Activated CD8-positive, alpha-beta memory T cell treated with anti-CD3 and anti-CD28 coated beads, Interleukin-2, amount 50 U/mL, for 1 hour (primary cell): ENCODE measurements around the gene KCNT2.

Experiments
- DNase-seq: peaks from one replicate; pipeline ENCODE4 v3.0.0-alpha.2; 2020; ENCODE audit errors: extremely low read depth

KCNT2 gene

GRCh38 chr1:196449460-196449859 lies 158.8 kb downstream of the KCNT2 start:
- DNase-seq, result no peak

DNA sequence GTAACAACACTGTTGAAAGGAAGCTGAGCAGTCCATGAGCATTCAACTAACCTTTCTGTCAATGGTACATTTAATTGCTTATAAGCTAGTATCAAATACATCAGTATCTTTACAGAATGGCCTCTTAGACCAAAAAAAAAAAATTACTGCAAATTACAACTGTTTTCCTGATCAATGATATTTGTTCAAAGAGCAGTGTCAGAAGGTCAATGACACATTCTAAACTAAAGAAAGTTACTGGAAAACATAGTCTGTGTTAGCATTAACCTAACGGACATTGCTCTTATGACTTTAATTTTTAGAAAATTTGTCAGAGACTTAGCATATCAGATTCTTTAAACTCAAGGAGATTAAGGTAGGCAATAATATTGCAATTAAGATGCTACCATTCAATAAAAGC lies 162.5 kb downstream of the KCNT2 start:
- DNase-seq, result no peak

DNA sequence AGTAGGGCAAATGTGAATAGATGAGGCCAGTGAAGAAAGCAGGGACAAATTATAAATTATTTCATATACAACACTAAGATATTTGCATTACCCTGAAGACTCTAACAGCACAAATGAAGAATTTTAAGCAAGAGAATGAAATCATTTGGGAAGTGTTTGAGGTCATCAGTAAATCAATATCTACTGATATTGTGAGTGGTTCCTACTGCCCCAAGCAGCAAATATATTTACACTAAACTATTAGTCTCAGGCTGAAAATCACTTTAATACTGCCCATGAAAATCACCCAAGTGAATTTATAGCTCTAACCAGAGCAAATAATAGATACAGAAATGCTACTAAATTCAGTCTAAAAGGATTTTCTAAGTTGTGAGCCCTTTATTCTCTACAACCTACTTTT lies 163.6 kb downstream of the KCNT2 start:
- no peak for DNase-seq

DNA sequence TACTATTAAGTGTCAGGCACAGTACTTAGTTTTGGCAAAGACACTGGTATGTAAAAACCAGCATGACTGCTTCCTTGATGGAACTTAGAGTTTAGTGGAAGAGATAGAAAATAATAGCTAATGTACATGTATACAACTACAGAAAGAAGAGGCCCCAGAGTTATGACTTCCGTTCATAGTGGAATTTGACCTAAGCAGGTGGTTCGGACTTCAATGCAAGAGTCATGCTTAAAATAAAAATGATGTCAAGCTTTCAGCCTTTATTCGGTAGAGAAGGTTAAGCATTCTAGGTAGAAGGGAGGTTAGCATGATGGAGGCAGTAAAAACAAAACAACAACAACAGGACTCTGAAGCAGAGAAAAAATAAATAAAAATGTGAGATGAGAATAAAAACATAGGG lies 165.9 kb downstream of the KCNT2 start:
- DNase-seq, result no peak

- no peak for DNase-seq
Observed at GRCh38 chr1:196440711-196441110, 167.5 kb downstream of the KCNT2 start.

DNA sequence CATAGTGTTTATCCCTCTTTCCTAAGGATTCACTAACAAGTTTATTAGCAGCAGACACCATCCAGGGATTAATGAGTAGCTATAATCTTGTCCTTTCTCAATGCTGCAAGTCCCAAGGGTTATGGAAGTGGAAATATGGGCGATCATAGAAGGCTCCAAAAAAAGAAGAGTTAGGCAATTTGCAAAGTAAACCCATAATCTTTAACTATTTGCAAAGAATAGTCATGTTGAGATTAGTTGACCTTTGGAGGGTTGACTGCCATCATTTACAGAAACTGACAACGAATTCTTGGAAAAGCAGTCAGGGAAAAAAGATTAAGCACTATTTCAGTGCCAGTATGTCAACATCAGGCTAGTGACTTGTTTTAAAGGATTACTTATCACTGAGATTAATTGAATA lies 169.9 kb downstream of the KCNT2 start:
- DNase-seq, result no peak

DNA sequence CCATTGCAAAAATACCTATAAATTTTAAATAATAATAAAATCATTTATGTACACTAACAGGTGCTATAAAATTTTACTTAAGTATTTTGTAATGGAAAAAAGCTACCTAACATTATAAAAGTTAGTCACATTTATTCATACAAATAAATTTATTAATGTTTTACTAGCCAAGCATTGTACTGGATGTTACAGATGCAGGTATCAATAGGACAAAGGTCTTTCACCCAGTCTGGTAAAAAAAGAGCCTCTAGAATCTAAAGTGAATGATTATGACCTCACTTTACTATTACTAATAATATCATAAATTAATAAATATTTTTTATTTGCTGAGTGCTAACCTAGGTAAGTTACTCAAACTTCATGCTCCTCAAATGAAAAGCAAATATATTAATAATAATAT lies 170.6 kb downstream of the KCNT2 start:
- no peak for DNase-seq

DNA sequence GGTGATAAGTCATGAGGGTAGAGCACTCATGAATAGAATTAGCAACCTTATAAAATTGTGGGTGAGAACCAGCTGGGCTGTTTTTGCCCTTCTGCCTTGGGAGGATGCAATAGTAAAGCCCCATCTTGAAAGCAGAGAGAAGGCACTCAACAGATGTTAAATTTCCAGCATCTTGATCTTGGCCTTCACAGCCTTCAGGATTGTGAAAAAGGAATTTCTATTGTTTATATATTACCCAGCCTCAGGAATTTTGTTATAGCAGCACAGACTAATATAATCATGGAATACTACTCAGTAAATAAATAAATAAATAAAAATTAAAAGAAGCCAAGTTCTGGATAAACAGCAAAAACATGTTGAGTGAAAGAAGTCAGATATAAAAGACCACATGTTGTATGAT lies 175.2 kb downstream of the KCNT2 start:
- DNase-seq, result no peak

DNA sequence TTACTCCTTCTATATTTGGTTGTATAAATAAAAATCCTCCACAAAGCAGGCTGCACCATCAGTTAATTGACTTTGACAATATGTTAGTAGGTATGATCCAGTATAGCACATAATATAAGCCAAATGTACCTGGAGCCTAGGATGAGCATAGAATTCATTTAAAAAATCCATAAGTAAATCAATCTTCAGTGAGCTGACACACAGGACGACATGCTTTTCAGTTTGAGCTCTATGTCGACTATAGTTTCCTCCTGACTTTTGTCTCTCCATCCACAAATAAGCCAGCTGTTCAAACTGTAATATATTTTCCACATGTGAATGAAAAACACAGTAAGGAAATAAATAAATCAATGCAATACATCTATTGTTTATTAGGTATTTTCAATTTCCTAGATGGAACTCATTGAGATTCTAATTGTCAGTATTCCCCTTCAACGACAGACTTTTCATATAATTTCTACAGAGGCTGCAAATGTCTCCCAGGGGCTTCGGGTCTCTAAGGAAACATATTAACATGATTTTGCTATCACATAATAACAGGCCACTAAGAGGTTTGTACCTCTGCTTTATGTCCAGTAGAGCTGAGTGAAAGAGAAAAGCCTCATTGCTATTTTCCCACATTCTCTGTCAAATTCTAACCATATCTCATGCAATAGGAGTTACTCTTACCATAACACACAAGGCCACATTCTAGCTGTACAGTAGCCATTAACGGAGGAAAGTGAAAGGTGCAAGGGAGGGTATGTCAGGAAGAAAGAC lies 180.1 kb downstream of the KCNT2 start:
- DNase-seq, result no peak

GRCh38 chr1:196425513-196425912 lies 182.7 kb downstream of the KCNT2 start:
- no peak for DNase-seq

- no peak for DNase-seq
Observed at GRCh38 chr1:196423612-196424011, 184.6 kb downstream of the KCNT2 start.

- DNase-seq, result no peak
Observed at GRCh38 chr1:196418772-196419171, 189.5 kb downstream of the KCNT2 start.

- DNase-seq, result no peak
Observed at GRCh38 chr1:196415978-196416377, 192.3 kb downstream of the KCNT2 start.

- DNase-seq, result no peak
Observed at GRCh38 chr1:196412326-196412725, 195.9 kb downstream of the KCNT2 start.

DNA sequence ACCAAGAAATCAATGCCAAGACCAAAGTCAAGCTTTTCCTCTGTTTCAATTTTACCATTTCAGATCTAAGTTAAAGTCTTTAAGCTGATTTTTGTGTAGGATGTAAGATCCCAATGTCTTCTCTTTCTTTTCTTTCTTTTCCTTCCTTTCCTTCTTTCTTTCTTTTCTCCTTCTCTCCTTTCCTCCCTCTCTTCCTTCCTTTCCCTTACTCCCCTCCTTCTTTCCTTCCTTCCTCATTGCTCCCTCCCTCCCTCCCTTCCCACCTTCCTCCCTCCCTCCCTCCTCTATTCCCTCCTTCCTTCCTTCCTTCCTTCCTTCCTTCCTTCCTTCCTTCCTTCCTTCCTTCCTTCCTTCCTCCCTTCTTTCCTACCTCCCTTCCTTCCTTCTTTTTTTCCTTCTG lies 197.5 kb downstream of the KCNT2 start:
- no peak for DNase-seq

GRCh38 chr1:196409586-196409985 lies 198.7 kb downstream of the KCNT2 start:
- no peak for DNase-seq

DNA sequence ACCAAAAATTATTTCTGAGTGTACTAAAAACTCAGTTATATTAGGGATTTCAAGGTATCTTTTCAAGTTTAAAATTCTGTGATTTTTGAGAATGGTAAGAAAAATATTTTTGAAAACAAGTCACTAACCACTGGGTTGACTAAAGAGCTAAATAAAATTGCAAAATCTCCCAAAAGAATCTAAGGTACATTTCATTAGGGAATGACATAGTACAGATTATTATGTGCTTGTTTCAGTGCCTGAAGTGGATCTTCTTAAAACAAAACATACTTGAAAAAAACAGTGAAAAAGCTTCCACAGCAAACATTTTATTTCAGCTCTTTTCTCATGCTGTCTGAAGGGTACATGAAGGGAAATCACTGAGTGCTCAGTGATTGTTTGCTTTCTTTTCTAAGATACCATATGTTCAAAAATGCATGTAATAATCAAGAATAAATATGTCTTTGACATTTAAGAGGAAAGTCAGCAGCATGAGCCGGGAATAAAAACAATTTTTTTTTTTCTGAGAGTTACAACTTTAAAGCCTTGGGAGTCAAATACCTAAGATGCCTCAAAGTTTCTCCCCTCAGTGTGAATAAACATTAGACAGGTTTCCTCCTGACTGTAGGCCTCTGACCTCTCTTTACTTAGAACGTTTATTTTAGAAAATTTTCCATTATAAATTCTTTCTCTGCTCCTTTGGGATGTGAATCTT lies 200.7 kb downstream of the KCNT2 start:
- no peak for DNase-seq

GRCh38 chr1:196405839-196406238 lies 202.4 kb downstream of the KCNT2 start:
- DNase-seq, result no peak

DNA sequence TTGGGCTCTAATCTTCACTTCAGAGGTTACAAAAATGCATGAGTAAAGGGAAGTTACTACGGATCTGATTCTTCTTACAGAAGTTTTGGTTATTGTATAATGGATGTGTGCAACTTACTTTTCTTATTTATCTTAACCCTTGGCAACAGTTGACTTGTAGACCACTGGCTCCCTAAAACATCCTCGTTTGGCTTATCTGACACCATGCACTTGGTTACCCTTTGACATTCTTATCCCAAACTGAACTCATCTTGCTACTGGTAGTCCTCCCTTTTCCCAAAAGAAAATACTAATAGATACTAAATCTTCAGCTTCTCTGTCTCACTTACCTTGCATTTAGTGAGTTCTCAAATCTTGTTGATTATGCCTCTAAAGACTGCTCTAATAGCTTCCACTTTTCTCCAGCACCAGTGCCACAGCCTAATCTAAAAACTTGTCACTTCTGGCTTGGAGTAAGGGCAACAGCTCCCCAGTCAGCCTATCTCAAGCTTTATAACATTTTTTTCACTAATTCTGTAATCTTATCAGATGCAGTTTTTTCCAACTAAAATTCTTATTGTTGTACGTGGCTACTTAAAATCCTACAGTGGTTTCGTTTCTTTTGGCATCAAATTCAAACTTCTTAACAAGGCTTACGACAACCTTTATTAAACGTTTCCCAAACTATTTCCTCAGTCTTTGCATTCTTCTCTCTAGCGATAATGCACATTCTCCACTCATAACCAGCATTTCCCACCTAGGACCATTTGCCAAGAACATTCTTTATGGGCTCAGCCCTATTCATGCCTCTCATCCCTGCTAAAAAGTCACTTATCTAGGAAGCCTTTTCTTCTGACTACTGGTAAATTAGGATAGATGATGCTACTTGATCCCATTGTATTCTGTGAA lies 204.2 kb downstream of the KCNT2 start:
- DNase-seq, result no peak

- no peak for DNase-seq
Observed at GRCh38 chr1:196401891-196402290, 206.3 kb downstream of the KCNT2 start.

GRCh38 chr1:196401452-196401833 lies 206.8 kb downstream of the KCNT2 start:
- DNase-seq, result no peak
